ENCODE measurements around the gene CMC4. TPM values are rescaled to one million over a fixed set of nuclear protein-coding genes. Genes with fewer than 3 reads are reported as not detected.

The CMC4 gene
- total RNA-seq: 3.3 TPM

- FAIRE-seq (no peak), DNase-seq (ENCODE audit: low spot score in 2 of 2) (peak; percentile 84 to 90)
Observed at GRCh38 chrX:155070975-155071693, at the start of gene CMC4, which contains the start of the genes BRCC3 and MTCP1. TSS of gene CMC4 (minus strand) at chrX:155071136. CDS start at chrX:155064023, 7,113 bp downstream. TSS of gene BRCC3 (plus strand) at chrX:155071508. CDS start at chrX:155071528, 20 bp downstream. TSS of gene MTCP1 (minus strand) at chrX:155071136. CDS start at chrX:155066010, 5,126 bp downstream.

- no peak for FAIRE-seq
Observed at GRCh38 chrX:155115174-155115819, 44.4 kb upstream of the CMC4 start.

GRCh38 chrX:155113097-155113496 is 42.2 kb upstream of the CMC4 start:
- DNase-seq (ENCODE audit: low spot score in 2 of 2) (no peak), FAIRE-seq (no peak)

More at GRCh38 chrX:155115174-155115819, 44.4 kb upstream of the CMC4 start:
- DNase-seq (ENCODE audit: low spot score in 2 of 2): no peak

GRCh38 chrX:155112171-155112570 is 41.2 kb upstream of the CMC4 start:
- DNase-seq (ENCODE audit: low spot score in 2 of 2): no peak
- no peak for FAIRE-seq

GRCh38 chrX:155108427-155108826 is 37.5 kb upstream of the CMC4 start:
- DNase-seq (ENCODE audit: low spot score in 2 of 2): no peak
- no peak for FAIRE-seq

- no peak for FAIRE-seq
- DNase-seq (ENCODE audit: low spot score in 2 of 2): no peak
Observed at GRCh38 chrX:155105919-155106318, 35.0 kb upstream of the CMC4 start.

- DNase-seq (ENCODE audit: low spot score in 2 of 2) (no peak), FAIRE-seq (no peak)
Observed at GRCh38 chrX:155094468-155095061, 23.6 kb upstream of the CMC4 start.

- DNase-seq (ENCODE audit: low spot score in 2 of 2): no peak
- FAIRE-seq: no peak
Observed at GRCh38 chrX:155086961-155087735, 16.2 kb upstream of the CMC4 start.

GRCh38 chrX:155086202-155086840 is 15.4 kb upstream of the CMC4 start:
- DNase-seq (ENCODE audit: low spot score in 2 of 2) (no peak), FAIRE-seq (no peak)

GRCh38 chrX:155071694-155072280 is 851 bp upstream of the CMC4 start:
- no peak for DNase-seq (ENCODE audit: low spot score in 2 of 2)

GRCh38 chrX:155070663-155070974 is 317 bp downstream of the CMC4 start:
- FAIRE-seq (no peak), DNase-seq (ENCODE audit: low spot score in 2 of 2) (no peak)

More at GRCh38 chrX:155071694-155072280, 851 bp upstream of the CMC4 start:
- FAIRE-seq: no peak

- DNase-seq (ENCODE audit: low spot score in 2 of 2): no peak
- FAIRE-seq: no peak
Observed at GRCh38 chrX:155070038-155070437, 898 bp downstream of the CMC4 start.

- FAIRE-seq (no peak), DNase-seq (ENCODE audit: low spot score in 2 of 2) (no peak)
Observed at GRCh38 chrX:155069414-155069813, 1.5 kb downstream of the CMC4 start.

GRCh38 chrX:155068165-155068564 is 2.8 kb downstream of the CMC4 start:
- FAIRE-seq (no peak), DNase-seq (ENCODE audit: low spot score in 2 of 2) (no peak)

- no peak for DNase-seq (ENCODE audit: low spot score in 2 of 2)
Observed at GRCh38 chrX:155065035-155065734, 5.8 kb downstream of the CMC4 start.

GRCh38 chrX:155061760-155062159 is 9.2 kb downstream of the CMC4 start:
- DNase-seq (ENCODE audit: low spot score in 2 of 2) (no peak), FAIRE-seq (no peak)

More at GRCh38 chrX:155065035-155065734, 5.8 kb downstream of the CMC4 start:
- FAIRE-seq: no peak

- FAIRE-seq (no peak), DNase-seq (ENCODE audit: low spot score in 2 of 2) (peak in 1 of 2 donors; percentile 33)
Observed at GRCh38 chrX:155056877-155057792, 13.8 kb downstream of the CMC4 start.

- no peak for DNase-seq (ENCODE audit: low spot score in 2 of 2)
- FAIRE-seq: no peak
Observed at GRCh38 chrX:155056471-155056870, 14.5 kb downstream of the CMC4 start.
